ENCODE data around the gene SHLD2. TPM values are rescaled to one million over a fixed set of nuclear protein-coding genes. Genes with fewer than 3 reads are reported as not detected.
A peak's percentile ranks its signal among the peaks of the same experiment; 100 is the strongest.

The SHLD2 gene
- total and polyA plus RNA-seq, 2 of the 13 experiments (the other 11 are each of a cell fraction or from before 2014, with no cell fraction given), result 25.7 to 53.7 TPM

DNA sequence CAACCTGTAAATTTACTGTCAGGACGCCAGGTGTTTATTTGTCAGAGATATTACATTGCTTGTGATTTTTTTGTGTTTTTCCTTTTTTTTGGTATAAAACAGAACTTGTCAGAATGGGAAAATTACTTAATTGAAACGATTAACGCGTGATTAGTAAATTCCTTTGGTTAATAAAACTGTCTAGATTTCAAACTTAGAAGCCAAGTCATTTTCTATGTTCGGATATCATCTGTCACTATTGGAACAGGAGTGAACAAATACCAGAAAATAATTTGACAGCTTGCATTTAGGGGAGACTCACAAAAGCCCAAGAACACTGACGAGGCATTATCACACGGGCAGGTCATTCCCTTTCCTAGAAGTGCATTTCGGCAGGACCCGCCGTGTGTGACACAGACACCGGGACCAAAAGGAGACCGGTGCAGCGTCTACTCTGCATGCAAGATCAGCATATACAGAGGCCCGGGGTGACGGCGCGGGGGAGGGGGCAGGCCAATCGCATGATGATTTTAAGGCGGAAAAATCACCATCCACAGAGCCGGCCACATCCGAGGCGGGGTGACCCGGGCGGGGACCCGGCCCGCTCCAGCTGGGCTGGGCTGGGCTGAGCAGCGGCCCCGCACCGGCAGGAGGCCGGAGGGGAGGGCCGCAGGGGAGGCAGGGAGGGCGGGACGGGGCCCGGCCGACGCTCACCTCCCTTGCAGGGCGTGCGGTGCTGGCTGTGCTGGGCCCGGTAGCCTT, 1.2 kb upstream of the SHLD2 start (continued):
- TF ChIP-seq MBD4 (IDR thresholded peaks at IDR 0.05; ENCODE audit: borderline replicate concordance, low read length) (peak; percentile 6; the same call in 1 of the 2 replicates), GABPB1 (CRISPR knock-in tag; IDR thresholded peaks at IDR 0.05) (no peak), HOXA5 (CRISPR knock-in tag; IDR thresholded peaks at IDR 0.05) (no peak), CREB1 (IDR thresholded peaks at IDR 0.05) (0 out of 2 replicates have a peak, but pooled peaks have one; percentile 11), CREB1 (CRISPR knock-in tag; IDR thresholded peaks at IDR 0.05) (no peak), TGIF2 (CRISPR knock-in tag; IDR thresholded peaks at IDR 0.05) (peak; percentile 12; the same call in 1 of the 2 replicates), GPN1 (CRISPR knock-in tag; IDR thresholded peaks at IDR 0.05; ENCODE audit: borderline replicate concordance) (no peak), RFXANK (CRISPR knock-in tag; IDR thresholded peaks at IDR 0.05) (no peak), YY1 (IDR thresholded peaks at IDR 0.05; ENCODE audit: insufficient read depth, insufficient replicate concordance, low read depth, low read length) (no peak), HOXA3 (CRISPR knock-in tag; IDR thresholded peaks at IDR 0.05) (no peak), ESRRA (CRISPR knock-in tag; IDR thresholded peaks at IDR 0.05; ENCODE audit: low read depth) (0 out of 2 replicates have a peak, but pooled peaks have one; percentile 25), RAD21 (CRISPR knock-in tag; IDR thresholded peaks at IDR 0.05) (no peak), TARDBP (CRISPR knock-in tag; IDR thresholded peaks at IDR 0.05) (0 out of 2 replicates have a peak, but pooled peaks have one; percentile 4), NFYC (CRISPR knock-in tag; IDR thresholded peaks at IDR 0.05) (no peak), GMEB1 (CRISPR knock-in tag; IDR thresholded peaks at IDR 0.05; ENCODE audit: borderline replicate concordance) (no peak), ZNF350 (CRISPR knock-in tag; IDR thresholded peaks at IDR 0.05; ENCODE audit: borderline replicate concordance, low read depth) (no peak)
- TF ChIP-seq, protein P1, sequence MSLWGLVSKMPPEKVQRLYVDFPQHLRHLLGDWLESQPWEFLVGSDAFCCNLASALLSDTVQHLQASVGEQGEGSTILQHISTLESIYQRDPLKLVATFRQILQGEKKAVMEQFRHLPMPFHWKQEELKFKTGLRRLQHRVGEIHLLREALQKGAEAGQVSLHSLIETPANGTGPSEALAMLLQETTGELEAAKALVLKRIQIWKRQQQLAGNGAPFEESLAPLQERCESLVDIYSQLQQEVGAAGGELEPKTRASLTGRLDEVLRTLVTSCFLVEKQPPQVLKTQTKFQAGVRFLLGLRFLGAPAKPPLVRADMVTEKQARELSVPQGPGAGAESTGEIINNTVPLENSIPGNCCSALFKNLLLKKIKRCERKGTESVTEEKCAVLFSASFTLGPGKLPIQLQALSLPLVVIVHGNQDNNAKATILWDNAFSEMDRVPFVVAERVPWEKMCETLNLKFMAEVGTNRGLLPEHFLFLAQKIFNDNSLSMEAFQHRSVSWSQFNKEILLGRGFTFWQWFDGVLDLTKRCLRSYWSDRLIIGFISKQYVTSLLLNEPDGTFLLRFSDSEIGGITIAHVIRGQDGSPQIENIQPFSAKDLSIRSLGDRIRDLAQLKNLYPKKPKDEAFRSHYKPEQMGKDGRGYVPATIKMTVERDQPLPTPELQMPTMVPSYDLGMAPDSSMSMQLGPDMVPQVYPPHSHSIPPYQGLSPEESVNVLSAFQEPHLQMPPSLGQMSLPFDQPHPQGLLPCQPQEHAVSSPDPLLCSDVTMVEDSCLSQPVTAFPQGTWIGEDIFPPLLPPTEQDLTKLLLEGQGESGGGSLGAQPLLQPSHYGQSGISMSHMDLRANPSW (CRISPR knock-in tag; IDR thresholded peaks at IDR 0.05; ENCODE audit: borderline replicate concordance), result no peak
- TF ChIP-seq, protein P2, sequence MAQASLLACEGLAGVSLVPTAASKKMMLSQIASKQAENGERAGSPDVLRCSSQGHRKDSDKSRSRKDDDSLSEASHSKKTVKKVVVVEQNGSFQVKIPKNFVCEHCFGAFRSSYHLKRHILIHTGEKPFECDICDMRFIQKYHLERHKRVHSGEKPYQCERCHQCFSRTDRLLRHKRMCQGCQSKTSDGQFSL (CRISPR knock-in tag; IDR thresholded peaks at IDR 0.05), result no peak
- TF ChIP-seq, protein P3, sequence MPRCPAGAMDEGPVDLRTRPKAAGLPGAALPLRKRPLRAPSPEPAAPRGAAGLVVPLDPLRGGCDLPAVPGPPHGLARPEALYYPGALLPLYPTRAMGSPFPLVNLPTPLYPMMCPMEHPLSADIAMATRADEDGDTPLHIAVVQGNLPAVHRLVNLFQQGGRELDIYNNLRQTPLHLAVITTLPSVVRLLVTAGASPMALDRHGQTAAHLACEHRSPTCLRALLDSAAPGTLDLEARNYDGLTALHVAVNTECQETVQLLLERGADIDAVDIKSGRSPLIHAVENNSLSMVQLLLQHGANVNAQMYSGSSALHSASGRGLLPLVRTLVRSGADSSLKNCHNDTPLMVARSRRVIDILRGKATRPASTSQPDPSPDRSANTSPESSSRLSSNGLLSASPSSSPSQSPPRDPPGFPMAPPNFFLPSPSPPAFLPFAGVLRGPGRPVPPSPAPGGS (CRISPR knock-in tag; IDR thresholded peaks at IDR 0.05), result no peak
- TF ChIP-seq, protein P4, sequence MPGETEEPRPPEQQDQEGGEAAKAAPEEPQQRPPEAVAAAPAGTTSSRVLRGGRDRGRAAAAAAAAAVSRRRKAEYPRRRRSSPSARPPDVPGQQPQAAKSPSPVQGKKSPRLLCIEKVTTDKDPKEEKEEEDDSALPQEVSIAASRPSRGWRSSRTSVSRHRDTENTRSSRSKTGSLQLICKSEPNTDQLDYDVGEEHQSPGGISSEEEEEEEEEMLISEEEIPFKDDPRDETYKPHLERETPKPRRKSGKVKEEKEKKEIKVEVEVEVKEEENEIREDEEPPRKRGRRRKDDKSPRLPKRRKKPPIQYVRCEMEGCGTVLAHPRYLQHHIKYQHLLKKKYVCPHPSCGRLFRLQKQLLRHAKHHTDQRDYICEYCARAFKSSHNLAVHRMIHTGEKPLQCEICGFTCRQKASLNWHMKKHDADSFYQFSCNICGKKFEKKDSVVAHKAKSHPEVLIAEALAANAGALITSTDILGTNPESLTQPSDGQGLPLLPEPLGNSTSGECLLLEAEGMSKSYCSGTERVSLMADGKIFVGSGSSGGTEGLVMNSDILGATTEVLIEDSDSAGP (CRISPR knock-in tag; IDR thresholded peaks at IDR 0.05; ENCODE audit: borderline replicate concordance), result no peak; the same call in 1 of the 2 replicates
